AG09309 (cell line): ENCODE results near the gene CPED1.

ENCODE experiments used
- DNase-seq: peaks from one replicate; pipeline ENCODE4 v3.0.0-alpha.2; 2010; ENCODE audit warnings: low read depth
- H3K4me3 ChIP-seq: 2 replicates; pipeline ENCODE4 v1.5.1; 2011; ENCODE audit warnings: mild to moderate bottlenecking, low read depth, low read length, moderate library complexity; ENCODE audit not compliant: control insufficient read depth
- TF ChIP-seq, protein P1 (sequence below): IDR thresholded peaks from 2 replicates; pipeline ENCODE4 v1.5.1; 2011; ENCODE audit warnings: mild to moderate bottlenecking, low read depth, low read length, inconsistent platforms; ENCODE audit not compliant: insufficient read depth, control insufficient read depth; ENCODE audit errors: missing control alignments

CPED1 gene

DNA sequence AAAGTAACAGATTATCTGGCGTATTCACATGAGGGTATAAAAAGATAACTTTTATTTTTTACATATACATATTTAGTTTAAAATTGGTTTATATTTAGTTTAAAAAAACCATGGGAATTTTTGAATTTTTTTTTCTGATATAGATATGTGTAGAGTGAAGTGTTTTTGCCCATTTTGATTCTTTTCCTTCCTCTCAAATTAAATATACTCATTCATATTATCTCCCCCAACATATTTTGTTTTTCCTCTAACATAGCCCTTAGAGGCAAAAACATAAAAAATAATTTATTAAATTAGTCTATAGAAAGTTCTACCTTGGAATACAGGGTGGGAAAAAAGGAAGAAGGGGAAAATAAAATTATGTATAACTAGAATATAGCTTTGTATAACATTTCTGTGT, 137.7 kb downstream of the CPED1 start:
- TF ChIP-seq, protein P1, sequence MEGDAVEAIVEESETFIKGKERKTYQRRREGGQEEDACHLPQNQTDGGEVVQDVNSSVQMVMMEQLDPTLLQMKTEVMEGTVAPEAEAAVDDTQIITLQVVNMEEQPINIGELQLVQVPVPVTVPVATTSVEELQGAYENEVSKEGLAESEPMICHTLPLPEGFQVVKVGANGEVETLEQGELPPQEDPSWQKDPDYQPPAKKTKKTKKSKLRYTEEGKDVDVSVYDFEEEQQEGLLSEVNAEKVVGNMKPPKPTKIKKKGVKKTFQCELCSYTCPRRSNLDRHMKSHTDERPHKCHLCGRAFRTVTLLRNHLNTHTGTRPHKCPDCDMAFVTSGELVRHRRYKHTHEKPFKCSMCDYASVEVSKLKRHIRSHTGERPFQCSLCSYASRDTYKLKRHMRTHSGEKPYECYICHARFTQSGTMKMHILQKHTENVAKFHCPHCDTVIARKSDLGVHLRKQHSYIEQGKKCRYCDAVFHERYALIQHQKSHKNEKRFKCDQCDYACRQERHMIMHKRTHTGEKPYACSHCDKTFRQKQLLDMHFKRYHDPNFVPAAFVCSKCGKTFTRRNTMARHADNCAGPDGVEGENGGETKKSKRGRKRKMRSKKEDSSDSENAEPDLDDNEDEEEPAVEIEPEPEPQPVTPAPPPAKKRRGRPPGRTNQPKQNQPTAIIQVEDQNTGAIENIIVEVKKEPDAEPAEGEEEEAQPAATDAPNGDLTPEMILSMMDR = no peak
- no peak for DNase-seq
- H3K4me3 ChIP-seq = no peak overlapping the region

- DNase-seq = no peak
- H3K4me3 ChIP-seq = no peak overlapping the region
These were observed 138.5 kb downstream of the CPED1 start for GRCh38 chr7:121126801-121127534.

DNA sequence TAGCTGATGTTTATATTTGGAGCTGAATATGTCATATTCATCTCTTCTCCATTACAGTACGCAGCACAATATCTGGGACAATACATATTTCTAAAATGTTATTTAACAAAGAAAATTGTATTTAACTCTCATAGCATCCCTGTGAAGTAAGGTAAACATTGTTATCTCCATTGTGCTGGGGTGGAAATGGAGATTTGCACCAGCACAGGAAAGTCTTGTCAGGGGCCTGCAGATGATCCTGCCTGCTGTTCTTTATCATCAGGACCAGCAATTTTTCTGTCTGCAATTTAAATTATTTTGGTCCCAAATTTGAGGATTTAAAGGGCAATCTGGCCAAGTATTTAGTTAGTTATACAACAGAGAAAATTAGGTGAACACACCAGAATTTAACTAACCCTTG, 144.4 kb downstream of the CPED1 start:
- no peak for DNase-seq
- TF ChIP-seq, protein P1 = no peak
- no peak overlapping the region for H3K4me3 ChIP-seq

More at GRCh38 chr7:121126801-121127534, 138.5 kb downstream of the CPED1 start:
- TF ChIP-seq, protein P1 = peak; percentile 23

DNA sequence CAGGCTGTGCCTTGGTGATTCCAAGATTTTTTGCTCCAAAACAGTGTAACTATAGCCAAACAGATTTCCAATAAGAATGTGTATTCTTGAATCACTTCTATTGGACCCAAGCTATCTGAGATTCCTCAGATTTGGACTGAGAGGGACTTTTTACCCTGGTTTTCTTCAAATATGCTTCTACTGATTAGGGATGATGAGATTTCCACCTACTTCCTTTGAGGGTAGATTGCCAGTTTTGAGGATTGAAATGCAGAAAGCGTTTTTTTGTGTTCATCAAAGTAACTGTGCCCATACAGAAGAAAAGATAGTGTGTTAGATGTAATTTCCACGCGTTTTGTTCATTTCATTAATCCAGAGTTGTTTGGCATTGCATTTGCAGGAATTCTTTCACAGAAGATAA, 144.9 kb downstream of the CPED1 start:
- H3K4me3 ChIP-seq = no peak overlapping the region
- TF ChIP-seq, protein P1 = no peak
- no peak for DNase-seq

GRCh38 chr7:121137580-121137979, 149.1 kb downstream of the CPED1 start:
- H3K4me3 ChIP-seq = no peak overlapping the region
- TF ChIP-seq, protein P1 = no peak

DNA sequence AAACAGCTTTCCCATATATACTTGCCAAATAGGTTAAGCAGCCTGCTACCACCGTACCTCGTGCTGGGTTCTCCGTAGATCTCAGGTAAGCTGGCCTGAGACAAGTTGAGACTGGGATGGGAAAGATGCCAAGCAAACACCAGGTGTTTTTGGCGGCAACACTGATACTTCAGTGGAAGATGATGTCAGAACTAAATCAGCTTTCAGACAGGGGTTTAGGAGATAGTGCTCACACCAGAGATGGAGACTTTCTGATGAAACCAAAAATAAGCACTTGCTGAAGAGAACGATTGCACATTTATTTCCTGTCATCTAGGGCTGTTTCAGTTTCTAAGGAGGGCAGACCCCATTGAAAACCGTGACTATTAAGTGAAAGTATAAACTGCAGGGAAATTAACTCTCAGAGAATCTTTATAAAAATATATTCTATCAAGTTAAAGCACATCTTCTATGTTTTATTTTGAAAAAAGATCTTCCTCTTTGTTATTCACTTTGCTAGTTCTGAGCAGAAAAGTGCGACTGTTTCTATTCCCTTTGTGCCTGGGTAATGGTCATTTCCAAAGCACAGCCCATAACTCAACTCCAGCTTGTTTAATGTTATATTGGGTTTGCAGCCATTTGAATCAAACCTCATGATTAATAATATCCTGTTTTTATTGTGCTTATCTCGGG, 149.9 kb downstream of the CPED1 start:
- TF ChIP-seq, protein P1 = no peak
- no peak overlapping the region for H3K4me3 ChIP-seq
- DNase-seq = no peak

More at GRCh38 chr7:121137580-121137979, 149.1 kb downstream of the CPED1 start:
- no peak for DNase-seq

- no peak overlapping the region for H3K4me3 ChIP-seq
- DNase-seq = no peak
- TF ChIP-seq, protein P1 = no peak
These were observed 150.9 kb downstream of the CPED1 start for GRCh38 chr7:121139427-121139826.
